ENCODE results near the gene AFG1L. TPM values are rescaled to one million over a fixed set of nuclear protein-coding genes. Genes with fewer than 3 reads are reported as not detected.

The AFG1L gene
- total and polyA plus RNA-seq, 8 donors, result 0.45 to 18.5 (median 2.9) TPM; not detected in 1

DNA sequence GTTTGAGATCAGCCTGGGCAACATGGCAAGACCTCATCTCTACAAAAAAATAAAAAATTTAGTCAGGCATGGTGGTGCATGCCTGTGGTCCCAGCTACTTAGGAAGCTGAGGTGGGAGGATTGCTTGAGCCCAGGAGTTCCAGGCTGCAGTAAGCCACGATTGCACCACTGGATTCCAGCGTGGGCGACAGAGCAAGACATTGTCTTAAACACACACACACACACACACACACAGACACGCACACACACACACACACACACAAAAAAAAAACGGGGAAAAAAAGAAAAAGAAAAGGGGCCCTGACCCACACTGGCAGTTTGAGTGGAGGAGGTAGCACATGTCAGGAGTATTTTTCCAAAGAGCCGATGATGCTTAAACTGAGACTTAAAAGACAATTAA, 122.2 kb downstream of the AFG1L start:
- H3K4me1 ChIP-seq, result no peaks in the 10 kb centered on the region
- TF ChIP-seq POLR2AphosphoS5 (IDR thresholded peaks at IDR 0.05), result no peak
- no peak for TF ChIP-seq POLR2A (IDR thresholded peaks at IDR 0.05)
- TF ChIP-seq EP300 (IDR thresholded peaks at IDR 0.05), result no peak
- no peak for TF ChIP-seq CTCF (IDR thresholded peaks at IDR 0.05)
- intact Hi-C loops (cut with DNase I; ENCODE audit: low total_unique reads), result no loop called here
- no peaks in the 10 kb centered on the region for H3K9me3 ChIP-seq
- no peaks in the 10 kb centered on the region for H3K36me3 ChIP-seq
- no peak overlapping the region for H3K4me3 ChIP-seq
- DNase-seq, result no peak
- 79 to 88% (median 83%) methylated on average over 6 of the region's 6 CpGs for WGBS, 5 donors
- H3K27me3 ChIP-seq, result no peaks in the 10 kb centered on the region
- no peak overlapping the region for H3K27ac ChIP-seq

DNA sequence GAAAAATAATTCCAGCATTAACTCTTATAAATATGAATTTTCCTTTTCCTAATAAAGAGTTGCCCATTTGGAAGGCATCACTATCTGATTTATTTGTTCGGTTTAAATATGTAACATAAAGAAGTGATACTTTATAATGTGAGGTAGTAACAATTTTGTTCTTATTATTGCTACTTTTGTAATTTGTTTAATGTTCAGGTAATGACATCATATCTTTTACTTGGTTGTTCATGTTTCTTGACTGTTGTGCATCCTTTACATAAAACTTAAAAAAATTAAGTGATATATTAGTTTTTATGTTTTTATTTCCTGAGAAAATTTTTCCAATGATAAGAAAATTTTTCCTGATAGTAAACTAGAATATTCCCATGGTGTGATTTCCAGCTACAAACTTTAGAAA, 124.6 kb downstream of the AFG1L start:
- intact Hi-C loops (cut with DNase I; ENCODE audit: low total_unique reads), result no loop called here
- DNase-seq, result no peak
- Histone ChIP-seq H3K4me1 (no peaks in the 10 kb centered on the region), H3K4me3 (no peak overlapping the region), H3K27ac (no peak overlapping the region), H3K9me3 (no peaks in the 10 kb centered on the region), H3K36me3 (no peaks in the 10 kb centered on the region), H3K27me3 (no peaks in the 10 kb centered on the region)
- TF ChIP-seq EP300 (IDR thresholded peaks at IDR 0.05) (no peak), POLR2AphosphoS5 (IDR thresholded peaks at IDR 0.05) (no peak)
- WGBS, 5 donors, result 93 to 96% (median 93%) methylated on average over 1 of the region's 1 CpG

GRCh38 chr6:108419934-108420609, 125.2 kb downstream of the AFG1L start:
- intact Hi-C loops (cut with DNase I; ENCODE audit: low total_unique reads), result no loop called here

GRCh38 chr6:108421366-108421765, 126.5 kb downstream of the AFG1L start:
- H3K27ac ChIP-seq, result no peak overlapping the region
- DNase-seq, result no peak
- no peaks in the 10 kb centered on the region for H3K9me3 ChIP-seq
- no peaks in the 10 kb centered on the region for H3K4me1 ChIP-seq
- H3K36me3 ChIP-seq, result no peaks in the 10 kb centered on the region
- H3K27me3 ChIP-seq, result no peaks in the 10 kb centered on the region
- 93 to 97% (median 93%) methylated on average over 6 of the region's 6 CpGs for WGBS, 5 donors
- TF ChIP-seq CTCF (IDR thresholded peaks at IDR 0.05), result no peak
- TF ChIP-seq POLR2AphosphoS5 (IDR thresholded peaks at IDR 0.05), result no peak
- TF ChIP-seq POLR2A (IDR thresholded peaks at IDR 0.05), result no peak
- TF ChIP-seq EP300 (IDR thresholded peaks at IDR 0.05), result no peak
- intact Hi-C loops (cut with DNase I; ENCODE audit: low total_unique reads), result no loop called here
- H3K4me3 ChIP-seq, result no peak overlapping the region

More at GRCh38 chr6:108419934-108420609, 125.2 kb downstream of the AFG1L start:
- H3K36me3 ChIP-seq, result no peaks in the 10 kb centered on the region
- no peaks in the 10 kb centered on the region for H3K9me3 ChIP-seq
- H3K27me3 ChIP-seq, result no peaks in the 10 kb centered on the region
- H3K27ac ChIP-seq, result no peak overlapping the region
- DNase-seq, result no peak
- 56 to 64% (median 62%) methylated on average over 2 of the region's 2 CpGs for WGBS, 5 donors
- H3K4me1 ChIP-seq, result no peaks in the 10 kb centered on the region
- H3K4me3 ChIP-seq, result no peak overlapping the region
- TF ChIP-seq CTCF (IDR thresholded peaks at IDR 0.05), result no peak
- TF ChIP-seq POLR2AphosphoS5 (IDR thresholded peaks at IDR 0.05), result no peak
- TF ChIP-seq EP300 (IDR thresholded peaks at IDR 0.05), result no peak
- no peak for TF ChIP-seq POLR2A (IDR thresholded peaks at IDR 0.05)

- no peak for DNase-seq
- no peak overlapping the region for H3K4me3 ChIP-seq
- 84 to 93% (median 89%) methylated on average over 1 of the region's 1 CpG for WGBS, 5 donors
- no peaks in the 10 kb centered on the region for H3K36me3 ChIP-seq
- intact Hi-C loops (cut with DNase I; ENCODE audit: low total_unique reads), result no loop called here
- H3K9me3 ChIP-seq, result no peaks in the 10 kb centered on the region
- no peak for TF ChIP-seq CTCF (IDR thresholded peaks at IDR 0.05)
- TF ChIP-seq POLR2A (IDR thresholded peaks at IDR 0.05), result no peak
- TF ChIP-seq POLR2AphosphoS5 (IDR thresholded peaks at IDR 0.05), result no peak
- TF ChIP-seq EP300 (IDR thresholded peaks at IDR 0.05), result no peak
- no peak overlapping the region for H3K27ac ChIP-seq
- no peaks in the 10 kb centered on the region for H3K4me1 ChIP-seq
- H3K27me3 ChIP-seq, result no peaks in the 10 kb centered on the region
These were observed 129.3 kb downstream of the AFG1L start for GRCh38 chr6:108423982-108424705.

Measured in stomach (tissue), 9 donors.